SKM-1 (cell line): ENCODE results near the gene COMMD1.
A peak's percentile ranks its signal among the peaks of the same experiment; 100 is the strongest.
"Not testable (repeated sequence)": the region's sequence is repeated elsewhere in the genome, so short reads cannot be mapped to it uniquely, and the experiment has no call there.

ENCODE experiments used
- DNase-seq: peaks from one replicate; lab custom pipeline; 2025; ENCODE audit not compliant: unreplicated experiment; lab: John Stamatoyannopoulos, UW

Gene COMMD1

GRCh38 chr2:61922714-61923113 is 17.2 kb downstream of the COMMD1 start:
- no peak for DNase-seq

- DNase-seq: no peak
Measured at GRCh38 chr2:61924895-61925663, 19.6 kb downstream of the COMMD1 start.

- peak; percentile 31 for DNase-seq
Measured at GRCh38 chr2:61926531-61927477, 21.3 kb downstream of the COMMD1 start.

GRCh38 chr2:61928826-61929461 is 23.5 kb downstream of the COMMD1 start:
- no peak for DNase-seq

- DNase-seq: no peak
Measured at GRCh38 chr2:61937098-61937497, 31.6 kb downstream of the COMMD1 start.

GRCh38 chr2:61937886-61938285 is 32.4 kb downstream of the COMMD1 start:
- DNase-seq: no peak

- no peak for DNase-seq
Measured at GRCh38 chr2:61938511-61938910, 33.0 kb downstream of the COMMD1 start.

- DNase-seq: no peak
Measured at GRCh38 chr2:61943251-61943650, 37.8 kb downstream of the COMMD1 start.

- DNase-seq: no peak
Measured at GRCh38 chr2:61946666-61947065, 41.2 kb downstream of the COMMD1 start.

- DNase-seq: no peak
Measured at GRCh38 chr2:61948661-61949457, 43.4 kb downstream of the COMMD1 start.

GRCh38 chr2:61949458-61949713 is 43.9 kb downstream of the COMMD1 start:
- no peak for DNase-seq

- no peak for DNase-seq
Measured at GRCh38 chr2:61949714-61950560, 44.5 kb downstream of the COMMD1 start.

GRCh38 chr2:61950571-61951315 is 45.3 kb downstream of the COMMD1 start:
- no peak for DNase-seq

- DNase-seq: no peak
Measured at GRCh38 chr2:61951881-61952280, 46.4 kb downstream of the COMMD1 start.

- DNase-seq: no peak
Measured at GRCh38 chr2:61952288-61952687, 46.8 kb downstream of the COMMD1 start.

GRCh38 chr2:61954856-61955255 is 49.4 kb downstream of the COMMD1 start:
- DNase-seq: not testable (repeated sequence)

- DNase-seq: no peak
Measured at GRCh38 chr2:61959381-61960293, 54.2 kb downstream of the COMMD1 start.

GRCh38 chr2:61961231-61961901 is 55.9 kb downstream of the COMMD1 start:
- DNase-seq: no peak
